Ascending aorta (tissue), 2 donors: ENCODE measurements around the gene AFG3L2. TPM values are rescaled to one million over a fixed set of nuclear protein-coding genes. Genes with fewer than 3 reads are reported as not detected.
A peak's percentile ranks its signal among the peaks of the same experiment; 100 is the strongest.

Experiments
- DNase-seq, 2 donors: peaks; one replicate each; pipeline ENCODE4 v3.0.0-alpha.2; 2019; ENCODE audit warnings: low spot score in 2 of 2
- H3K27ac ChIP-seq, 2 donors: fragments of 200-600 bp; sonication (generic); one replicate each; pipeline ENCODE4 v1.5.1; 2016 to 2017; ENCODE audit warnings: mild to moderate bottlenecking in 1 of 2
- H3K27me3 ChIP-seq: fragments of 200-600 bp; sonication (generic); one replicate; pipeline ENCODE4 v1.5.1; 2017
- H3K36me3 ChIP-seq, 2 donors: fragments of 200-600 bp; sonication (generic); one replicate each; pipeline ENCODE4 v1.5.1; 2016
- H3K4me1 ChIP-seq, 2 donors: fragments of 200-600 bp; sonication (generic); one replicate each; pipeline ENCODE4 v1.5.1; 2016 to 2017; ENCODE audit warnings: mild to moderate bottlenecking in 1 of 2
- H3K4me3 ChIP-seq, 2 donors: fragments of 200-600 bp; sonication (generic); one replicate each; pipeline ENCODE4 v1.5.1; 2016 to 2017; ENCODE audit warnings: mild to moderate bottlenecking in 1 of 2
- H3K9me3 ChIP-seq, 2 donors: fragments of 200-600 bp; sonication (generic); one replicate each; pipeline ENCODE4 v1.5.1; 2016
- CTCF ChIP-seq, 3 experiments: fragments of 200-600 bp in 2 of 3; fragments of 450-650 bp in 1 of 3; sonication (generic) in 2 of 3; IDR thresholded peaks; one replicate each; pipeline ENCODE4 v1.5.1; 2016 to 2019; ENCODE audit warnings: antibody characterized with exemption in 3 of 3, mild to moderate bottlenecking in 1 of 3, moderate library complexity in 1 of 3
- intact Hi-C: fragments of 100-400 bp; cut with DNase I; formaldehyde crosslinking; loops from one replicate; pipeline ENCODE4 v1.15.1; 2023
- total RNA-seq: library from RNA; depleted of rRNA; stranded (reverse); fragments of >200 nt; gene quantifications from one replicate; pipeline ENCODE4 v1.1.0, GENCODE V29; 2016

AFG3L2 gene
- 31.5 TPM for total RNA-seq

GRCh38 chr18:12376754-12377555 lies at the start of gene AFG3L2:
Gene AFG3L2, minus strand, starts transcription at chr18:12377227. Its CDS starts 145 bp downstream, at chr18:12377082.
- no peaks in the 10 kb centered on the region for H3K27me3 ChIP-seq

GRCh38 chr18:12424252-12424651 lies 47.2 kb upstream of the AFG3L2 start:
- TF ChIP-seq CTCF (IDR thresholded peaks at IDR 0.05) = no peak
- H3K27me3 ChIP-seq = no peaks in the 10 kb centered on the region
- no peak overlapping the region for H3K27ac ChIP-seq
- H3K9me3 ChIP-seq = no peaks in the 10 kb centered on the region
- no peak for DNase-seq
- peaks cover 3 to 4% of the 10 kb centered on the region in 2 donors for H3K4me1 ChIP-seq
- H3K36me3 ChIP-seq = peaks cover 2 to 8% of the 10 kb centered on the region in 2 donors
- intact Hi-C loops = no loop called here
- no peak overlapping the region for H3K4me3 ChIP-seq

More at GRCh38 chr18:12376754-12377555, at the start of gene AFG3L2:
- Histone ChIP-seq H3K27ac (peak within 1 kb of the TSS; percentile 99 to 100), H3K36me3 (no peaks in the 10 kb centered on the region), H3K9me3 (no peaks in the 10 kb centered on the region), H3K4me3 (peak within 1 kb of the TSS; percentile 89 to 92), H3K4me1 (peaks cover 6 to 16% of the 10 kb centered on the region in 2 donors)
- DNase-seq = peak; percentile 98 to 100
- intact Hi-C loops = loop anchor here (1.0 to 5.0 kb wide), 10 partner anchors 30 to 570 kb away; partner anchors contain the start of genes CEP76, CHMP1B, IMPA2 and MPPE1
- no peak for TF ChIP-seq CTCF (IDR thresholded peaks at IDR 0.05)

GRCh38 chr18:12423820-12424219 lies 46.8 kb upstream of the AFG3L2 start:
- no peak for TF ChIP-seq CTCF (IDR thresholded peaks at IDR 0.05)
- Histone ChIP-seq H3K4me3 (no peak overlapping the region), H3K36me3 (peaks cover 0 to 8% of the 10 kb centered on the region in 2 donors), H3K27me3 (no peaks in the 10 kb centered on the region), H3K9me3 (no peaks in the 10 kb centered on the region), H3K27ac (no peak overlapping the region), H3K4me1 (peaks cover 3 to 4% of the 10 kb centered on the region in 2 donors)
- DNase-seq = no peak
- intact Hi-C loops = no loop called here

- no peak for DNase-seq
- no peak overlapping the region for H3K27ac ChIP-seq
- intact Hi-C loops = no loop called here
Measured at GRCh38 chr18:12423393-12423792, 46.4 kb upstream of the AFG3L2 start.

GRCh38 chr18:12422936-12423335 lies 45.9 kb upstream of the AFG3L2 start:
- intact Hi-C loops = no loop called here
- H3K4me1 ChIP-seq = peaks cover 3 to 4% of the 10 kb centered on the region in 2 donors
- H3K4me3 ChIP-seq = no peak overlapping the region
- H3K27me3 ChIP-seq = no peaks in the 10 kb centered on the region
- no peak for TF ChIP-seq CTCF (IDR thresholded peaks at IDR 0.05)
- H3K27ac ChIP-seq = no peak overlapping the region
- H3K9me3 ChIP-seq = no peaks in the 10 kb centered on the region
- DNase-seq = no peak
- H3K36me3 ChIP-seq = peaks cover 0 to 8% of the 10 kb centered on the region in 2 donors

More at GRCh38 chr18:12423393-12423792, 46.4 kb upstream of the AFG3L2 start:
- H3K9me3 ChIP-seq = no peaks in the 10 kb centered on the region
- H3K36me3 ChIP-seq = peaks cover 0 to 8% of the 10 kb centered on the region in 2 donors
- no peak for TF ChIP-seq CTCF (IDR thresholded peaks at IDR 0.05)
- no peaks in the 10 kb centered on the region for H3K27me3 ChIP-seq
- no peak overlapping the region for H3K4me3 ChIP-seq
- H3K4me1 ChIP-seq = peaks cover 3 to 4% of the 10 kb centered on the region in 2 donors
